Measurements from ENCODE around the gene PLEKHA5. TPM values are rescaled to one million over a fixed set of nuclear protein-coding genes. Genes with fewer than 3 reads are reported as not detected.

The PLEKHA5 gene
- total RNA-seq, 2 donors from 2014 or later = 31.0 to 32.7 TPM

DNA sequence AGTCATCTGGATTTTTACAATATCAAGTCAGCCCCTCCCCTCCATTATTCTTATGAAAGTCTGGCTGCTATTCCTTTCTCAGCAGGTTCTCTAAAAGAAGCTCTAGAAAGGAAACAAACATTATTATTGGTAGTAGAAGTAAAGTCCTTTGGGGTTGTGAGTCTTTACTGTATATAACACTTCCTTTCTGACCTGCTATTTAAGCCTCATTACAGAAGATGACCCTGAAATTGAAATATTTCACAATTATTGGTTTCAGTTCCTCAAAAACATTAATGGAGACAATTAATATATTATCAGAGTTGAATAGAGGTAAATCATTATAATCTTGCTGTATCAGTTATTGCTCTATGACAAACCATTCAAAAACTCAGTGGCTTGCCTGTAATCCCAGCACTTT is 19.3 kb downstream of the PLEKHA5 start:
- H3K27me3 ChIP-seq = no peaks in the 10 kb centered on the region
- no peak overlapping the region for H3K4me3 ChIP-seq
- H3K36me3 ChIP-seq = no peaks in the 10 kb centered on the region
- H3K9ac ChIP-seq (ENCODE audit: low read depth in 2 of 2, low read length in 2 of 2) = no peak overlapping the region
- no peak overlapping the region for H3K27ac ChIP-seq
- H3K4me1 ChIP-seq = no peaks in the 10 kb centered on the region
- DNase-seq = no peak
- TF ChIP-seq, protein P1, sequence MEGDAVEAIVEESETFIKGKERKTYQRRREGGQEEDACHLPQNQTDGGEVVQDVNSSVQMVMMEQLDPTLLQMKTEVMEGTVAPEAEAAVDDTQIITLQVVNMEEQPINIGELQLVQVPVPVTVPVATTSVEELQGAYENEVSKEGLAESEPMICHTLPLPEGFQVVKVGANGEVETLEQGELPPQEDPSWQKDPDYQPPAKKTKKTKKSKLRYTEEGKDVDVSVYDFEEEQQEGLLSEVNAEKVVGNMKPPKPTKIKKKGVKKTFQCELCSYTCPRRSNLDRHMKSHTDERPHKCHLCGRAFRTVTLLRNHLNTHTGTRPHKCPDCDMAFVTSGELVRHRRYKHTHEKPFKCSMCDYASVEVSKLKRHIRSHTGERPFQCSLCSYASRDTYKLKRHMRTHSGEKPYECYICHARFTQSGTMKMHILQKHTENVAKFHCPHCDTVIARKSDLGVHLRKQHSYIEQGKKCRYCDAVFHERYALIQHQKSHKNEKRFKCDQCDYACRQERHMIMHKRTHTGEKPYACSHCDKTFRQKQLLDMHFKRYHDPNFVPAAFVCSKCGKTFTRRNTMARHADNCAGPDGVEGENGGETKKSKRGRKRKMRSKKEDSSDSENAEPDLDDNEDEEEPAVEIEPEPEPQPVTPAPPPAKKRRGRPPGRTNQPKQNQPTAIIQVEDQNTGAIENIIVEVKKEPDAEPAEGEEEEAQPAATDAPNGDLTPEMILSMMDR (IDR thresholded peaks at IDR 0.05) = no peak
- H3K9me3 ChIP-seq = no peaks in the 10 kb centered on the region
- intact Hi-C loops (cut with DNase I) = no loop called here

DNA sequence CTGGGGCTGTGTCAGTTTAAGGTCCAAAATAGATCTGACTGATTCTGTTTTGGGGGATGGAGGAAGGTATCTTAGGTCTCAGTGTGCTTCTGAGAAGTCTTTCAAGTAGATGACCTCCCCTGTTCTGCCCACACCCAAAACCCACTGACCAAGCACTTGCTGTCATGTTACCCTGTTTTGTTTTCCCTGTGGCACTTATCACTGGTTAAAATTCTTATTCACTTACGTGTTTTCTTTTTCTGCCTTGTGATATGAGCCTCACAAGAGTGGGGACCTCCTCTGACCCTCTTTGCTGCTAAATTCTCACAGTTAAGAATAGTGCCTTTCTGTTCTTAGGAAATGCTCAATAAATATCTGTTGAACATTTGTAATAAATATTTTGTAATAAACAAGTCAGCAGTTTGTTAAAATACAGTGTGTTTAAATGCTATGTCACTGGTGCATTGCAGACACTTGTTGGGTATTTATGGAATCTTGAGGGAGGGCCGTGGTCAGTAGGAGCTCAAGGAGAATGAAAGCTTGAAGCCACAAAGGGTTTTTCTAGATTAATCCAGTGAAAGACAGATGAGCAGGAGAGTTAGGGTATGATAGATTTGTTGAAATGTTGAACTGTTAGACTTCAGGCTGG is 20.9 kb downstream of the PLEKHA5 start:
- Histone ChIP-seq H3K4me3 (no peak overlapping the region), H3K27ac (no peak overlapping the region), H3K9me3 (no peaks in the 10 kb centered on the region), H3K4me1 (no peaks in the 10 kb centered on the region), H3K27me3 (no peaks in the 10 kb centered on the region), H3K9ac (ENCODE audit: low read depth in 2 of 2, low read length in 2 of 2) (no peak overlapping the region), H3K36me3 (no peaks in the 10 kb centered on the region)
- DNase-seq = no peak
- intact Hi-C loops (cut with DNase I) = no loop called here
- TF ChIP-seq, protein P1 (IDR thresholded peaks at IDR 0.05) = no peak

DNA sequence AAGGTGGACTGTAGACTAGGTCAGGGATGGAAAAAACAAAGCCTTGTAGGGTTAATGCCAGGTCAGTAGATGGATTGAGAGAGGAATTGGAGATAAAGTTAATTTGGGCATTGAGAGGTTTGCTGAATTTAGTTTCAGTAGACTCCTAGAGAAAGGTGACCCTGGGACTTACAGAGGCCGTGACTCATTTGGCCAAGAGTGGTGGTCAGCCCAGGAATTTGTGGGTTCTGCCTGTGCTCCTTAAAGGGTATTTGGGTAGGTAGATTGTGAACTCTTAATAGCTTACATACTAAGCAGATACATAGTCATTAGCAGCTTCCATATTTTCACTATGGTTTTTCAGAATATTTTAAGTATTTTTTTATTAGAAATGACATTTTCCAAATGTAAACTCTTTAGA is 21.8 kb downstream of the PLEKHA5 start:
- DNase-seq = no peak
- Histone ChIP-seq H3K9me3 (no peaks in the 10 kb centered on the region), H3K27ac (no peak overlapping the region), H3K9ac (ENCODE audit: low read depth in 2 of 2, low read length in 2 of 2) (no peak overlapping the region), H3K4me3 (no peak overlapping the region), H3K4me1 (no peaks in the 10 kb centered on the region), H3K27me3 (no peaks in the 10 kb centered on the region), H3K36me3 (no peaks in the 10 kb centered on the region)
- intact Hi-C loops (cut with DNase I) = no loop called here
- TF ChIP-seq, protein P1 (IDR thresholded peaks at IDR 0.05) = no peak

DNA sequence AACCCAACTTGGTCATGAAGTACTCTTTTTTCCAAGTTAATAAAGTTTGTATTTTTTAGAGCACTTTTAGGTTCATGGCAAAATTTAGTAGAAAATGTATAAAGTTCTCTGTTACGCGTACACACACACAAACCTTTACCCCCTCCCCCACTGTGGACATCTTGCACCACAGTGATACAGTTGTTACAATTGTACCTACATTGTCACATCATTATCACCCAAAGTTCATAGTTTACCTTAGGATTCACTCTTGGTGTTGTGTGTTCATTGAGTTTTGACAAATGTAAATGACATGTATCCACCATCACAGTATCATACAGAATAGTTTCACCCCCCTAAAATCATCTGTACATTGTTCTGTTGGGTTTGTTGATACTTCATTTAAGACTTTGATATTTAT is 23.9 kb downstream of the PLEKHA5 start:
- H3K4me1 ChIP-seq = no peaks in the 10 kb centered on the region

DNA sequence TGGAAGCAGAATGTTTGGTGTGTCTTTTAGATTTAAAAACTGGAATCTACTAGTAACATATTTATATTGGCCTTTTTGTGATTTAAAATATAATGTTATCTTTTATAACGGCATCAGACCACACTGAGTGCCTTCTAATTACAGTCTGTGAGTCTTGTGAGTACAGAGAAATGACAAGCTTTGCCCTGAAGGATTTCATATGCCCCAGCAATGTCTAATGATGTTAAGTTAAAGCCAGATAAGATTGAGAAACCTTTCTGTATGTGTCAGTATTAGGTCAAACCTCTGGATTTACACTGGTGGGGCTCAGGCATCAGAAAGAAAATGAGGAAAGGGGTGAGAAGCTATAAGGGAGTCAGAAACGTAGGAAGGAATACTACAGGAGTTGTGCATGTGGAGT is 25.2 kb downstream of the PLEKHA5 start:
- Histone ChIP-seq H3K4me3 (no peak overlapping the region), H3K27ac (no peak overlapping the region), H3K9ac (ENCODE audit: low read depth in 2 of 2, low read length in 2 of 2) (no peak overlapping the region), H3K9me3 (no peaks in the 10 kb centered on the region), H3K4me1 (no peaks in the 10 kb centered on the region), H3K27me3 (no peaks in the 10 kb centered on the region), H3K36me3 (no peaks in the 10 kb centered on the region)
- no peak for DNase-seq
- TF ChIP-seq, protein P1 (IDR thresholded peaks at IDR 0.05) = no peak
- intact Hi-C loops (cut with DNase I) = no loop called here

More for the DNA sequence above, 23.9 kb downstream of the PLEKHA5 start:
- DNase-seq = no peak
- Histone ChIP-seq H3K9me3 (no peaks in the 10 kb centered on the region), H3K36me3 (no peaks in the 10 kb centered on the region), H3K27me3 (no peaks in the 10 kb centered on the region), H3K4me3 (no peak overlapping the region), H3K27ac (no peak overlapping the region), H3K9ac (ENCODE audit: low read depth in 2 of 2, low read length in 2 of 2) (no peak overlapping the region)
- intact Hi-C loops (cut with DNase I) = no loop called here
- TF ChIP-seq, protein P1 (IDR thresholded peaks at IDR 0.05) = no peak

All from colonic mucosa (tissue), 4 donors.